Adipocyte (in vitro differentiated cells): ENCODE measurements around the gene GDF15.

Experiments used
- DNase-seq: peaks from one replicate; pipeline ENCODE4 v3.0.0-alpha.2; 2015; ENCODE audit warnings: low read depth
- H3K27me3 ChIP-seq: replicated peaks from 2 replicates; pipeline ENCODE4 v1.7.0; 2013; ENCODE audit warnings: mild to moderate bottlenecking, low read length, moderate library complexity; ENCODE audit not compliant: control insufficient read depth, insufficient read depth
- H3K36me3 ChIP-seq: 2 replicates; pipeline ENCODE4 v1.7.0; 2013; ENCODE audit warnings: low read length, mild to moderate bottlenecking, moderate library complexity; ENCODE audit not compliant: control insufficient read depth, insufficient read depth, severe bottlenecking
- H3K4me1 ChIP-seq: 2 replicates; pipeline ENCODE4 v1.7.0; 2013; ENCODE audit warnings: mild to moderate bottlenecking, low read length, moderate library complexity; ENCODE audit not compliant: control insufficient read depth, insufficient read depth
- H3K4me3 ChIP-seq: 2 replicates; pipeline ENCODE4 v1.7.0; 2013; ENCODE audit warnings: mild to moderate bottlenecking, low read length, moderate library complexity
- H3K9ac ChIP-seq: 2 replicates; pipeline ENCODE4 v1.7.0; 2013; ENCODE audit warnings: mild to moderate bottlenecking, low read length, moderate library complexity
- H3K9me3 ChIP-seq: 2 replicates; pipeline ENCODE4 v1.7.0; 2013; ENCODE audit warnings: mild to moderate bottlenecking, low read length, moderate library complexity; ENCODE audit not compliant: control insufficient read depth

The GDF15 gene

DNA sequence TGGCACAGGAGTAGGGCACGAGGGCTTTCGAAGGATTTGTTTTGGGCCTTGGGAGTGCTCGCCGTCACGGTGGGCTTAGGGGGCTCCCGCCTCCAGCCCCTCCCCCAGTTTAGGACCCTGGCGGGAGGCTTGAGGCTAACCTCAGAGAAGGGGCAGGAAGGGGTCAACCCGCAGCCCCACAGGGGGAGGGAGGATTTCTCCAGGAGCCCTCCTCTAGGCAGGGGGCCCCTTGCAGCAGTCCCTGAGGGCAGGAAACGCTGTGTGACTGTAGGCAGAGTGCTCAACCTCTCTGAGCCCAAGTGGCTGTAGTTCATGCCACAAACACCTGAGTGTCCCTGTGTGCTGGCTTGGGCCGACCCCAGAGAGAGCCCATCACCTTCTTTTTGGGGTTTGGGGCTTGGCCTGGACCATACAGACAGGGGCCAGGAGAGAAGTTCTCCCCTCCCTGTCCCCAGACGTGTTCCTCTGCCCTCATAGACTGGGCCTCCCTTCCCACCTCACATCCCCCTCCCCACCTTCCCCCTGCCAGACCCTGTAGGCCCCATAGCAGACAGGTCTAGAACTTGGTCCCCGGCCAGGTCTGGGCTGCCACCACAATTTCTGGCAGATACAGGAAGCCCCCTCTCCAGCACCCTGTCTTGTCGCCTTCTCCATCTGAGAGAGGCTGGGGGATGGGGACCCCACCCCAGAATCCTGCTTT lies 43.9 kb downstream of the GDF15 start:
- no peak for DNase-seq
- Histone ChIP-seq H3K27me3 (no peaks in the 10 kb centered on the region), H3K4me3 (no peak overlapping the region), H3K4me1 (peaks cover 18% of the 10 kb centered on the region), H3K9me3 (no peaks in the 10 kb centered on the region), H3K36me3 (no peaks in the 10 kb centered on the region), H3K9ac (no peak overlapping the region)

GRCh38 chr19:18430417-18431144 lies 44.6 kb downstream of the GDF15 start:
- H3K9me3 ChIP-seq: no peaks in the 10 kb centered on the region
- H3K9ac ChIP-seq: no peak overlapping the region
- H3K4me3 ChIP-seq: no peak overlapping the region
- DNase-seq: no peak
- no peaks in the 10 kb centered on the region for H3K36me3 ChIP-seq
- peaks cover 15% of the 10 kb centered on the region for H3K4me1 ChIP-seq
- no peaks in the 10 kb centered on the region for H3K27me3 ChIP-seq

DNA sequence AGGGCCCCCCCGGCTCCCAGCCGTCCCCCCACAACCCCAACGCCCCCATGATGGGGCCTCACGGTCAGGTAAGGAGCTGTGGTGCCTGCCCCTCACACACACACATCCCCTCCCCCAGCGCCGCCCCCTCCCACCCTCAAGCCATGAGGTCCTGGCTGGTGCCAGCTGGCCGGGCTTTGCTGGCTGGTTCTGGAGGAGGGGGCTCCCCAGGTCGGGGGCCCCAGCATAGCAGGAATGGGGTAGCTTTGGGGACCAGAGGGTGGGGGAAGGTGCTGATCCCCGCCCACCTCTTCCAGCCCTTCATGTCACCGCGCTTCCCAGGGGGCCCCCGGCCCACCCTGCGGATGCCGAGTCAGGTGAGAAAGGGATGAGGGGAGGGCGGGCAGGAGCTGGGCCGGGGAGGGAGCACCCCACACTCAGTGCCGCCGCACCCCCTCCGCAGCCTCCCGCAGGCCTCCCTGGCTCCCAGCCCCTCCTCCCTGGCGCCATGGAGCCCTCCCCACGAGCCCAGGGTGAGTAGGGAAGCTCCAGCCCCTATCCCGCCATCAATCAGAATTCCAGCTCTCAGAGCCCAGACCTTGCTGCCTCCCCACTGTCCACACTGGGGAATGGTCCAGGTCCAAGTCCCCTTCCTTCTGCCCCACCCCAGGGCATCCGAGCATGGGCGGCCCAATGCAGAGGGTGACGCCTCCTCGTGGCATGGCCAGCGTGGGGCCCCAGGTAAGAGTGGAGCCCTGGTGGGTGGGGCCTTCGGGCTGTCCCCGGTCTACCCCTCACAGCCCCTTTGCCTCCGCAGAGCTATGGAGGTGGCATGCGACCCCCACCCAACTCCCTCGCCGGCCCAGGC lies 45.6 kb downstream of the GDF15 start:
- Histone ChIP-seq H3K4me1 (peaks cover 5% of the 10 kb centered on the region), H3K9me3 (no peaks in the 10 kb centered on the region), H3K36me3 (no peaks in the 10 kb centered on the region), H3K4me3 (no peak overlapping the region), H3K27me3 (no peaks in the 10 kb centered on the region), H3K9ac (no peak overlapping the region)
- no peak for DNase-seq

DNA sequence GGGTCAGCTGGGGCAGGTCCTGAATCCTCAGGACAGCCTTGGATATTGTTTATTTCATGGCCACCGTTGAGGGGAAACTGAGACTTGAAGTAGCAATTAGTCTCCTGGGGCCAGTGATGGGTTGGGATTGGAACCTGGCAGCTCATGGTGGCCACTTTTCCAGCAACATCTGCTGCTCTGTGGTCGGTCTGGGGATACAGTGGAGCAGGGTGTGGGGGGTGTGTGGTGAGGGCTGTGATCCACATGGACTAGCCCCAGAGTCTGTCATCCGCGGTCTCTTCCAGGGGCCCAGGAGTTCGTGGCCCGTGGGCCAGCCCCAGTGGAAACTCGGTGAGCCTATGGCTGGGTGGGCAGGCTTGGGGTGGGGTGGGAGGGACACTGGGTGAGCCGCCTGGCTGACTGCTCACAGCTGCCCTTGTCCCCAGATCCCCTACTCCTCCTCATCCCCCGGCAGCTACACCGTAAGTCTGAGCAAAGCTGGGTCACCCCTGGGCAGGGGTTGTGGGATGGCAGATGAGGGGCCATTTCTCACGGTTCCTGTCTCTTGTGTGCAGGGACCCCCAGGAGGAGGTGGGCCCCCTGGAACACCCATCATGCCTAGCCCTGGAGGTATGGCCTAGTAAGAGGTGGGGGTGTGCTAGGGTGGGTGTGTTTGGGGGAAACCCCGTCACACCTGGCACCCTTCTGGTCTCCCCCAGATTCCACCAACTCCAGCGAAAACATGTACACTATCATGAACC lies 46.5 kb downstream of the GDF15 start:
- no peaks in the 10 kb centered on the region for H3K27me3 ChIP-seq
- no peaks in the 10 kb centered on the region for H3K9me3 ChIP-seq
- H3K9ac ChIP-seq: no peak overlapping the region
- no peaks in the 10 kb centered on the region for H3K36me3 ChIP-seq
- H3K4me3 ChIP-seq: no peak overlapping the region
- H3K4me1 ChIP-seq: no peaks in the 10 kb centered on the region
- DNase-seq: no peak

GRCh38 chr19:18433015-18433691 lies 47.2 kb downstream of the GDF15 start:
- Histone ChIP-seq H3K4me1 (peaks cover under 1% of the 10 kb centered on the region), H3K9me3 (no peaks in the 10 kb centered on the region), H3K9ac (no peak overlapping the region), H3K36me3 (no peaks in the 10 kb centered on the region), H3K4me3 (no peak overlapping the region), H3K27me3 (no peaks in the 10 kb centered on the region)
- DNase-seq: no peak

GRCh38 chr19:18433735-18434398 lies 47.9 kb downstream of the GDF15 start:
- Histone ChIP-seq H3K4me3 (no peak overlapping the region), H3K4me1 (peaks cover 8% of the 10 kb centered on the region), H3K9me3 (no peaks in the 10 kb centered on the region), H3K9ac (no peak overlapping the region), H3K27me3 (no peaks in the 10 kb centered on the region), H3K36me3 (no peaks in the 10 kb centered on the region)
- DNase-seq: no peak

- Histone ChIP-seq H3K9me3 (no peaks in the 10 kb centered on the region), H3K36me3 (no peaks in the 10 kb centered on the region), H3K27me3 (no peaks in the 10 kb centered on the region), H3K9ac (no peak overlapping the region), H3K4me3 (no peak overlapping the region), H3K4me1 (peaks cover 13% of the 10 kb centered on the region)
- DNase-seq: no peak
These were observed 48.6 kb downstream of the GDF15 start for GRCh38 chr19:18434411-18435175.

GRCh38 chr19:18435178-18435841 lies 49.4 kb downstream of the GDF15 start:
- Histone ChIP-seq H3K36me3 (no peaks in the 10 kb centered on the region), H3K9ac (no peak overlapping the region), H3K4me1 (peaks cover 16% of the 10 kb centered on the region), H3K9me3 (no peaks in the 10 kb centered on the region), H3K4me3 (no peak overlapping the region), H3K27me3 (no peaks in the 10 kb centered on the region)
- no peak for DNase-seq

DNA sequence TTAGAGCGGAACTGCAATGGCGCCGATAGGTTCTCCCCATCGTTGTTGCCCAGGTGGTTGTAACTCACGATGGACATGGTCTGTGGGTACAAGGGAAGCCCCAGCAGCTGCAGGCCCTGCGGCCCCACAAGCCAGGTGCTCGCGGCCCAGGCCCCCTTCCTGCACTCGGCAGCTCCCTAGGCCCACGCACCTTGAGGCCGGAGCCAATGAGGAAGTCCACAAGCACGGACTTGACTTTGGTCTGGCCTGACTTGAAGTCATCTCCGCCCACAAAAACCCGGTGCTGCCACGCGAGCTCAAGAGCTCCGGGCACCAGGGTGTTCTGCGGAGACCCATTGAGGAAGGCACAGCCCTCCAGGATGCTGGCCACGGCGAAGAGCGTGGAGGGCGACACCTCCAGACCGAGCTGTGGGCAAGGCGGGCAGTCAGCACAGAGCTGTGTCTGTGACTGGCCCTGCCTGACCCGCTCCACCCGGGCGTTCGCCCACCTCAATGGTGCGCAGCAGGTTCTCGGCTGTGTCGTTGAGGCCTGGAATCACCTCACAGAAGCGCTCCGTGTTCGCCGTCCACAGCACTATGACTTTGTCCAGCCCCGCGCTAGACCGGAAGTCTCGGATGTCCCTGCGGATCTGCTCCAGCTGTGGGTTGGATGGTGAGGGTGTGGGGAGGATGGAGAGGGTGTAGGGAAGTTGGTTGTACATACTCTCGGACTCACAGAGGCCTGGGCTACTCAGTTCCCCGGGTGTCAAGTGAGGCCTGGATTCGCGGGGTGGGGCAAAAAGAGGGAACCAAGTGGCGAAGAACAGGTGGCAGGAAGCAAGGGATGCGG lies 50.1 kb downstream of the GDF15 start:
- Histone ChIP-seq H3K9ac (no peak overlapping the region), H3K4me3 (no peak overlapping the region)

More for the DNA sequence above, 50.1 kb downstream of the GDF15 start:
- Histone ChIP-seq H3K4me1 (peaks cover 16% of the 10 kb centered on the region), H3K9me3 (no peaks in the 10 kb centered on the region), H3K36me3 (no peaks in the 10 kb centered on the region), H3K27me3 (no peaks in the 10 kb centered on the region)
- DNase-seq: no peak
